ENCODE results near the gene SLC6A12. TPM values are rescaled to one million over a fixed set of nuclear protein-coding genes. Genes with fewer than 3 reads are reported as not detected.

SLC6A12 gene
- total RNA-seq, 6 experiments from 2014 or later, result not detected

GRCh38 chr12:252636-253035, 38.7 kb upstream of the SLC6A12 start:
- Mint-ChIP-seq H3K27me3 (ENCODE audit: insufficient read depth) (peaks cover 37% of the 10 kb centered on the region), H3K9me3 (no peaks in the 10 kb centered on the region), H3K27ac (no peak overlapping the region), H3K4me1 (ENCODE audit: low read depth) (no peaks in the 10 kb centered on the region), H3K36me3 (ENCODE audit: low read depth) (no peaks in the 10 kb centered on the region), H3K4me3 (no peak overlapping the region)
- DNase-seq, result no peak
- TF ChIP-seq CTCF (IDR thresholded peaks at IDR 0.05), result no peak

GRCh38 chr12:247271-247670, 33.3 kb upstream of the SLC6A12 start:
- no peak for TF ChIP-seq CTCF (IDR thresholded peaks at IDR 0.05)
- H3K4me1 Mint-ChIP-seq (ENCODE audit: low read depth), result no peaks in the 10 kb centered on the region
- H3K36me3 Mint-ChIP-seq (ENCODE audit: low read depth), result 0 out of 2 replicates have a peak, but pooled peaks cover 4% of the 10 kb centered on the region
- peaks cover 12% of the 10 kb centered on the region for H3K9me3 Mint-ChIP-seq
- H3K27me3 Mint-ChIP-seq (ENCODE audit: insufficient read depth), result peaks cover 15% of the 10 kb centered on the region
- DNase-seq, result no peak
- no peak overlapping the region for H3K4me3 Mint-ChIP-seq
- H3K27ac Mint-ChIP-seq, result no peak overlapping the region

GRCh38 chr12:243381-243780, 29.4 kb upstream of the SLC6A12 start:
- Mint-ChIP-seq H3K36me3 (ENCODE audit: low read depth) (0 out of 2 replicates have a peak, but pooled peaks cover 4% of the 10 kb centered on the region), H3K9me3 (peaks cover 12% of the 10 kb centered on the region), H3K4me1 (ENCODE audit: low read depth) (no peaks in the 10 kb centered on the region), H3K27me3 (ENCODE audit: insufficient read depth) (peaks cover 14% of the 10 kb centered on the region), H3K4me3 (no peak overlapping the region), H3K27ac (no peak overlapping the region)
- no peak for DNase-seq
- no peak for TF ChIP-seq CTCF (IDR thresholded peaks at IDR 0.05)

- peaks cover 12% of the 10 kb centered on the region for H3K9me3 Mint-ChIP-seq
- no peak overlapping the region for H3K4me3 Mint-ChIP-seq
- no peak for TF ChIP-seq CTCF (IDR thresholded peaks at IDR 0.05)
- no peak for DNase-seq
- no peak overlapping the region for H3K27ac Mint-ChIP-seq
- H3K36me3 Mint-ChIP-seq (ENCODE audit: low read depth), result 0 out of 2 replicates have a peak, but pooled peaks cover 4% of the 10 kb centered on the region
- no peaks in the 10 kb centered on the region for H3K4me1 Mint-ChIP-seq (ENCODE audit: low read depth)
- H3K27me3 Mint-ChIP-seq (ENCODE audit: insufficient read depth), result peaks cover 14% of the 10 kb centered on the region
Measured at GRCh38 chr12:242496-242895, 28.5 kb upstream of the SLC6A12 start.

- peaks cover 5% of the 10 kb centered on the region for H3K36me3 Mint-ChIP-seq (ENCODE audit: low read depth)
- no peak overlapping the region for H3K4me3 Mint-ChIP-seq
Measured at GRCh38 chr12:241266-241665, 27.3 kb upstream of the SLC6A12 start.

More at GRCh38 chr12:241266-241665, 27.3 kb upstream of the SLC6A12 start:
- Mint-ChIP-seq H3K27me3 (ENCODE audit: insufficient read depth) (peaks cover 14% of the 10 kb centered on the region), H3K4me1 (ENCODE audit: low read depth) (no peaks in the 10 kb centered on the region), H3K27ac (no peak overlapping the region), H3K9me3 (peaks cover 7% of the 10 kb centered on the region)
- no peak for DNase-seq
- TF ChIP-seq CTCF (IDR thresholded peaks at IDR 0.05), result no peak

Measured in HFFc6 (cell line).